Naive B cell (primary cell): ENCODE results near the gene WDR7. TPM values are rescaled to one million over a fixed set of nuclear protein-coding genes. Genes with fewer than 3 reads are reported as not detected.

Source experiments
- ATAC-seq, 2 donors: fragments of 150-1000 bp; cut with Tn5 transposase; 2 replicates each; pipeline ENCODE4 v1.10.0; 2021; ENCODE audit warnings: low read depth in 2 of 2, mild to moderate bottlenecking in 2 of 2, moderate library complexity in 2 of 2
- DNase-seq: peaks from one replicate; pipeline ENCODE4 v3.0.0; 2022
- H3K27ac Mint-ChIP-seq, 6 donors: one replicate each; pipeline ENCODE4 v1.8.0; 2020 to 2022; ENCODE audit warnings: mild to moderate bottlenecking in 6 of 6, mixed read lengths in 6 of 6, moderate library complexity in 5 of 6, inconsistent platforms in 2 of 6
- H3K27me3 Mint-ChIP-seq, 3 donors: one replicate each; pipeline ENCODE4 v1.8.0; 2021 to 2022; ENCODE audit warnings: mixed read lengths in 3 of 3, mild to moderate bottlenecking in 1 of 3
- H3K36me3 Mint-ChIP-seq, 2 donors: one replicate each; pipeline ENCODE4 v1.8.0; 2020 to 2022; ENCODE audit warnings: mixed read lengths in 2 of 2, inconsistent platforms in 1 of 2, mild to moderate bottlenecking in 1 of 2
- H3K4me1 Mint-ChIP-seq, 3 donors: one replicate each; pipeline ENCODE4 v1.8.0; 2020 to 2022; ENCODE audit warnings: mixed read lengths in 3 of 3, inconsistent platforms in 1 of 3, mild to moderate bottlenecking in 1 of 3, moderate library complexity in 1 of 3
- H3K4me3 Mint-ChIP-seq, 8 donors: one replicate each; pipeline ENCODE4 v1.8.0; 2020 to 2022; ENCODE audit warnings: mild to moderate bottlenecking in 8 of 8, mixed read lengths in 8 of 8, moderate library complexity in 8 of 8, inconsistent platforms in 2 of 8
- H3K9me3 Mint-ChIP-seq, 7 donors: one replicate each; pipeline ENCODE4 v1.8.0; 2020 to 2022; ENCODE audit warnings: mixed read lengths in 7 of 7, mild to moderate bottlenecking in 5 of 7, inconsistent platforms in 2 of 7, moderate library complexity in 1 of 7
- polyA plus RNA-seq, 6 donors: library from polyadenylated mRNA; unstranded; fragments of 300-500 nt; fragmentation: Illumina TruSeq; gene quantifications; one replicate each; pipeline ENCODE4 v1.2.3, GENCODE V29; 2021; ENCODE audit warnings: low read depth in 6 of 6

The WDR7 gene
- polyA plus RNA-seq, 6 donors from 2014 or later: 14.7 to 24.7 (median 21.6) TPM

GRCh38 chr18:56851774-56852173 lies 200.6 kb downstream of the WDR7 start:
- peaks cover 5 to 16% (median 7%) of the 10 kb centered on the region in 7 donors for H3K9me3 Mint-ChIP-seq
- H3K27me3 Mint-ChIP-seq: no peaks in the 10 kb centered on the region
- peak overlapping the region in 1 of 6 donors; percentile 18 for H3K27ac Mint-ChIP-seq
- peak; percentile 47 to 57 for ATAC-seq
- H3K4me1 Mint-ChIP-seq: peaks cover 11 to 16% (median 12%) of the 10 kb centered on the region in 3 donors
- H3K36me3 Mint-ChIP-seq: peaks cover 15 to 24% of the 10 kb centered on the region in 2 donors
- no peak for DNase-seq
- no peak overlapping the region for H3K4me3 Mint-ChIP-seq

GRCh38 chr18:56853961-56854360 lies 202.8 kb downstream of the WDR7 start:
- Mint-ChIP-seq H3K4me1 (peaks cover 12 to 16% (median 14%) of the 10 kb centered on the region in 3 donors), H3K36me3 (peaks cover 11% of the 10 kb centered on the region in 2 donors), H3K27me3 (no peaks in the 10 kb centered on the region), H3K9me3 (peaks cover 0 to 2% (median under 1%) of the 10 kb centered on the region in 7 donors), H3K4me3 (no peak overlapping the region), H3K27ac (no peak overlapping the region)
- DNase-seq: no peak
- no peak for ATAC-seq

- ATAC-seq: no peak
- no peak for DNase-seq
- H3K36me3 Mint-ChIP-seq: peaks cover 0 to 7% of the 10 kb centered on the region in 2 donors
- no peaks in the 10 kb centered on the region for H3K27me3 Mint-ChIP-seq
- H3K9me3 Mint-ChIP-seq: no peaks in the 10 kb centered on the region
- no peak overlapping the region for H3K27ac Mint-ChIP-seq
- H3K4me3 Mint-ChIP-seq: no peak overlapping the region
- peaks cover 0 to 3% (median 0%) of the 10 kb centered on the region in 3 donors for H3K4me1 Mint-ChIP-seq
Observed at GRCh38 chr18:56861244-56861643, 210.1 kb downstream of the WDR7 start.

- Mint-ChIP-seq H3K36me3 (no peaks in the 10 kb centered on the region), H3K27ac (no peak overlapping the region), H3K27me3 (no peaks in the 10 kb centered on the region), H3K9me3 (no peaks in the 10 kb centered on the region), H3K4me1 (peaks cover 0 to 4% (median 0%) of the 10 kb centered on the region in 3 donors), H3K4me3 (no peak overlapping the region)
- peak; percentile 14 for DNase-seq
- peak; percentile 40 to 47 for ATAC-seq
Observed at GRCh38 chr18:56869189-56869777, 218.1 kb downstream of the WDR7 start.

- DNase-seq (no peak), ATAC-seq (no peak)
- Mint-ChIP-seq H3K27me3 (no peaks in the 10 kb centered on the region), H3K36me3 (peaks cover 7 to 8% of the 10 kb centered on the region in 2 donors), H3K4me3 (no peak overlapping the region), H3K9me3 (no peaks in the 10 kb centered on the region), H3K4me1 (peaks cover 0 to 4% (median 0%) of the 10 kb centered on the region in 3 donors), H3K27ac (no peak overlapping the region)
Observed at GRCh38 chr18:56870982-56871381, 219.8 kb downstream of the WDR7 start.

- Mint-ChIP-seq H3K4me3 (no peak overlapping the region), H3K4me1 (peaks cover 0 to 4% (median 0%) of the 10 kb centered on the region in 3 donors), H3K36me3 (peaks cover 7 to 8% of the 10 kb centered on the region in 2 donors), H3K27ac (peak overlapping the region in 1 of 6 donors; percentile 33), H3K9me3 (no peaks in the 10 kb centered on the region), H3K27me3 (no peaks in the 10 kb centered on the region)
- DNase-seq (no peak), ATAC-seq (no peak)
Observed at GRCh38 chr18:56872140-56872539, 221.0 kb downstream of the WDR7 start.

- H3K4me1 Mint-ChIP-seq: peaks cover 0 to 4% (median 0%) of the 10 kb centered on the region in 3 donors
- H3K36me3 Mint-ChIP-seq: peaks cover 7 to 8% of the 10 kb centered on the region in 2 donors
- H3K4me3 Mint-ChIP-seq: no peak overlapping the region
- DNase-seq (no peak), ATAC-seq (no peak)
- H3K27me3 Mint-ChIP-seq: no peaks in the 10 kb centered on the region
- H3K27ac Mint-ChIP-seq: no peak overlapping the region
- H3K9me3 Mint-ChIP-seq: no peaks in the 10 kb centered on the region
Observed at GRCh38 chr18:56873441-56874140, 222.4 kb downstream of the WDR7 start.

DNA sequence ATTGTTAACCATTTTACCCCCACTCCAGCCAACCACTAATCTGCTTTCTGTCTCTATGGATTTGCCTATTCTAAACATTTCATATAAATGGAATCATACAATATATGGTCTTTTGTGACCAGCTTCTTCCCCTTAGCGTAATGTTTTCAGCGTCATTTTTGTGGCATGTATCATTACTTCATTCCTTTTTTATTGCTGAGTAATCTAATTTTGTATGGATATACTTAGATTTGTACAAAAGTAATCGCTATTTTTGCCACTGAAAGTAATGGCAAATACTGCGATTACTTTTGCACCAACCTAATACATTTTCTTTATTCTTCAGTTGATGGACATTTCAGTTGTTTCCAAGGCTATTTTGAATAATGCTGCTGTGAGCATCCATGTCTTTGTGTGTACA lies 227.6 kb downstream of the WDR7 start:
- Mint-ChIP-seq H3K27ac (no peak overlapping the region), H3K27me3 (no peaks in the 10 kb centered on the region), H3K4me1 (no peaks in the 10 kb centered on the region), H3K4me3 (no peak overlapping the region), H3K9me3 (peaks cover 0 to 8% (median 3%) of the 10 kb centered on the region in 7 donors), H3K36me3 (peaks cover 16 to 28% of the 10 kb centered on the region in 2 donors)
- no peak for ATAC-seq
- no peak for DNase-seq

DNA sequence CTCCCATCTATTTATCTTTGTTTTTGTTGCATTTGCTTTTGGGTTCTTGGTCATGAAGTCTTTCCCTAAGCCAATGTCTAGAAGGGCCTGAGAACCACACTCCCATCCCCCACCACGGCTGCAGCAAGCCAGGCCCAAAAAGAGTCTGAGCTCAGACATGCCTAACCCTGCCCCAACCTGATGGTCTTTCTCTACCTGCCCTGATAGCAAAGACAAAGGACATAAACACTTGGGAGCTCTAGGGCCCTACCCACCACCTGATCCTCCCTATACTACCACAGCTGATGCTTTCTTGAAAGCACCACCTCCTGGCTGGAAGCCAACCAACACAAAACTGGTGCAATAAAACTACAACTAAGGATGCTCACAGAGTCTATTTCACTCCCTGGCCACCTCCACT lies 233.4 kb downstream of the WDR7 start:
- no peak overlapping the region for H3K27ac Mint-ChIP-seq
- H3K9me3 Mint-ChIP-seq: peaks cover 2 to 17% (median 6%) of the 10 kb centered on the region in 7 donors
- H3K4me1 Mint-ChIP-seq: no peaks in the 10 kb centered on the region
- H3K27me3 Mint-ChIP-seq: no peaks in the 10 kb centered on the region
- peaks cover 16 to 47% of the 10 kb centered on the region in 2 donors for H3K36me3 Mint-ChIP-seq
- H3K4me3 Mint-ChIP-seq: no peak overlapping the region
- no peak for ATAC-seq
- DNase-seq: no peak

GRCh38 chr18:56888978-56889377 lies 237.8 kb downstream of the WDR7 start:
- peaks cover 0 to 9% (median 6%) of the 10 kb centered on the region in 7 donors for H3K9me3 Mint-ChIP-seq
- H3K36me3 Mint-ChIP-seq: peaks cover 14 to 24% of the 10 kb centered on the region in 2 donors
- no peak for ATAC-seq
- DNase-seq: no peak
- no peak overlapping the region for H3K27ac Mint-ChIP-seq
- no peaks in the 10 kb centered on the region for H3K4me1 Mint-ChIP-seq
- no peak overlapping the region for H3K4me3 Mint-ChIP-seq
- no peaks in the 10 kb centered on the region for H3K27me3 Mint-ChIP-seq

GRCh38 chr18:56889621-56890020 lies 238.5 kb downstream of the WDR7 start:
- Mint-ChIP-seq H3K27me3 (no peaks in the 10 kb centered on the region), H3K9me3 (peaks cover 0 to 8% (median 6%) of the 10 kb centered on the region in 7 donors), H3K4me1 (no peaks in the 10 kb centered on the region), H3K36me3 (peaks cover 12 to 17% of the 10 kb centered on the region in 2 donors), H3K4me3 (no peak overlapping the region), H3K27ac (no peak overlapping the region)
- ATAC-seq (no peak), DNase-seq (no peak)

- Mint-ChIP-seq H3K4me1 (no peaks in the 10 kb centered on the region), H3K27me3 (no peaks in the 10 kb centered on the region), H3K27ac (no peak overlapping the region), H3K4me3 (no peak overlapping the region), H3K36me3 (peaks cover 7 to 12% of the 10 kb centered on the region in 2 donors), H3K9me3 (peaks cover 0 to 6% (median 4%) of the 10 kb centered on the region in 7 donors)
- DNase-seq (no peak), ATAC-seq (no peak)
Observed at GRCh38 chr18:56890632-56891031, 239.5 kb downstream of the WDR7 start.

DNA sequence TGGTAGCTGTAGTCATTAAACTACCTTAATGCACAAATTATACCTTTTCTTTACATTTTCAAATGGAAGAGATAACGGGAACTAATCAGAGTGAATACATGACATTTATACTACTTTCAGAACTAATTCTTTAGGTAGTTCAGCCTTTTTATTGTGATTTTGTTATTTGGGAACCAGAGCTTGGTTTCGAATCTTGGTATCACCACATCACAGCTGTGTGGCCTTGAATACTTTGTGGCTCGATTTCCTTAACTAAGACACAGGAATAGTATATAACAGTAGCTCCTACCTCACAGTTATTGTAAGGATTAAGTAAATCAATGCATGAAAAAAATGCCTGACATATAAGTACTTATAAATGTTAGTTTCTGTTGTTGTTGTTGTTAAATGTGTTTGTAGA lies 240.0 kb downstream of the WDR7 start:
- ATAC-seq (no peak), DNase-seq (no peak)
- H3K9me3 Mint-ChIP-seq: peaks cover 0 to 2% (median 1%) of the 10 kb centered on the region in 7 donors
- no peak overlapping the region for H3K27ac Mint-ChIP-seq
- no peaks in the 10 kb centered on the region for H3K4me1 Mint-ChIP-seq
- H3K4me3 Mint-ChIP-seq: no peak overlapping the region
- H3K36me3 Mint-ChIP-seq: peaks cover 7 to 8% of the 10 kb centered on the region in 2 donors
- H3K27me3 Mint-ChIP-seq: no peaks in the 10 kb centered on the region

GRCh38 chr18:56891870-56892269 lies 240.7 kb downstream of the WDR7 start:
- Mint-ChIP-seq H3K4me1 (no peaks in the 10 kb centered on the region), H3K4me3 (no peak overlapping the region), H3K27me3 (no peaks in the 10 kb centered on the region), H3K9me3 (peaks cover 0 to 2% (median 0%) of the 10 kb centered on the region in 7 donors), H3K36me3 (peaks cover 7 to 8% of the 10 kb centered on the region in 2 donors), H3K27ac (no peak overlapping the region)
- ATAC-seq: no peak
- no peak for DNase-seq
